H1 (cell line): Measurements from ENCODE around the gene CLN5.

ENCODE experiments used
- CTCF ChIP-seq, 3 experiments: IDR thresholded peaks; 1 replicate in 2 of 3; 2 replicates in 1 of 3; pipeline versions ENCODE4 v1.5.1 to v1.6.1; 2011; ENCODE audit warnings: low read length in 3 of 3, mild to moderate bottlenecking in 3 of 3, inconsistent platforms in 2 of 3, low read depth in 1 of 3, moderate library complexity in 1 of 3; ENCODE audit not compliant: insufficient read depth in 1 of 3; ENCODE audit errors: control extremely low read depth in 1 of 3
- EZH2 ChIP-seq: fragments of 200-600 bp; sonication (generic); IDR thresholded peaks from 2 replicates; pipeline ENCODE4 v1.7.1; 2012; ENCODE audit warnings: low read depth, mild to moderate bottlenecking, moderate library complexity, low read length, inconsistent platforms; ENCODE audit not compliant: severe bottlenecking
- GTF2F1 ChIP-seq: IDR thresholded peaks from 2 replicates; pipeline ENCODE4 v1.6.1; 2012; ENCODE audit warnings: low read depth, low read length, improper control_type of control experiment, borderline replicate concordance
- JUND ChIP-seq: IDR thresholded peaks from 2 replicates; pipeline ENCODE4 v1.6.1; 2011; ENCODE audit warnings: mild to moderate bottlenecking, improper control_type of control experiment, low read length
- KDM5A ChIP-seq: fragments of 200-600 bp; IDR thresholded peaks from 2 replicates; pipeline ENCODE4 v1.7.1; 2012; ENCODE audit warnings: mild to moderate bottlenecking, low read length, inconsistent platforms, mixed read lengths
- SP2 ChIP-seq: IDR thresholded peaks from 2 replicates; pipeline ENCODE4 v1.6.1; 2012; ENCODE audit warnings: mild to moderate bottlenecking, low read length, inconsistent platforms
- USF2 ChIP-seq: IDR thresholded peaks from 2 replicates; pipeline ENCODE4 v1.6.1; 2011; ENCODE audit warnings: low read length, improper control_type of control experiment

GRCh38 chr13:76955661-76956060 is 36.2 kb upstream of the CLN5 start:
- no peak for TF ChIP-seq CTCF (IDR thresholded peaks at IDR 0.05; ENCODE audit: control extremely low read depth in 1 of 3, insufficient read depth in 1 of 3, low read depth in 1 of 3, low read length in 3 of 3)
- no peak for TF ChIP-seq EZH2
- no peak for TF ChIP-seq GTF2F1
- no peak for TF ChIP-seq JUND
- no peak for TF ChIP-seq SP2
- no peak for TF ChIP-seq USF2
- no peak for TF ChIP-seq KDM5A
